Pons (tissue), 1 donor: ENCODE measurements around the gene PPP1R14B.
A peak's percentile ranks its signal among the peaks of the same experiment; 100 is the strongest.

ENCODE experiments used
- DNase-seq: peaks from one replicate; pipeline ENCODE4 v3.0.0-alpha.2; 2016; ENCODE audit warnings: low spot score

PPP1R14B gene

GRCh38 chr11:64281957-64282770 is 35.4 kb upstream of the PPP1R14B start:
- DNase-seq = no peak

GRCh38 chr11:64278576-64279190 is 31.9 kb upstream of the PPP1R14B start:
- DNase-seq = no peak

GRCh38 chr11:64276653-64277431 is 30.1 kb upstream of the PPP1R14B start:
- DNase-seq = no peak

GRCh38 chr11:64275841-64276240 is 29.1 kb upstream of the PPP1R14B start:
- no peak for DNase-seq

- no peak for DNase-seq
Observed at GRCh38 chr11:64275031-64275800, 28.5 kb upstream of the PPP1R14B start.

GRCh38 chr11:64269540-64270220 is 22.9 kb upstream of the PPP1R14B start:
- peak; percentile 100 for DNase-seq

GRCh38 chr11:64268893-64269539 is 22.3 kb upstream of the PPP1R14B start:
- peak; percentile 25 for DNase-seq

GRCh38 chr11:64268025-64268892 is 21.5 kb upstream of the PPP1R14B start:
- no peak for DNase-seq

- DNase-seq = no peak
Observed at GRCh38 chr11:64267207-64267945, 20.6 kb upstream of the PPP1R14B start.

GRCh38 chr11:64266339-64266738 is 19.6 kb upstream of the PPP1R14B start:
- no peak for DNase-seq

GRCh38 chr11:64265176-64266160 is 18.7 kb upstream of the PPP1R14B start:
- DNase-seq = no peak

- DNase-seq = no peak
Observed at GRCh38 chr11:64264371-64264852, 17.7 kb upstream of the PPP1R14B start.

- no peak for DNase-seq
Observed at GRCh38 chr11:64263947-64264317, 17.2 kb upstream of the PPP1R14B start.

- DNase-seq = no peak
Observed at GRCh38 chr11:64263021-64263946, 16.5 kb upstream of the PPP1R14B start.

- DNase-seq = no peak
Observed at GRCh38 chr11:64262271-64263002, 15.7 kb upstream of the PPP1R14B start.

GRCh38 chr11:64261556-64262080 is 14.9 kb upstream of the PPP1R14B start:
- DNase-seq = no peak
